Right hindlimb (tissue), 1 donor: ENCODE measurements around the gene MAGT1.
"Not testable (repeated sequence)": the region's sequence is repeated elsewhere in the genome, so short reads cannot be mapped to it uniquely, and the experiment has no call there.

Source experiments
- DNase-seq: peaks from one replicate; pipeline ENCODE4 v3.0.0-alpha.2; 2018

MAGT1 gene

DNA sequence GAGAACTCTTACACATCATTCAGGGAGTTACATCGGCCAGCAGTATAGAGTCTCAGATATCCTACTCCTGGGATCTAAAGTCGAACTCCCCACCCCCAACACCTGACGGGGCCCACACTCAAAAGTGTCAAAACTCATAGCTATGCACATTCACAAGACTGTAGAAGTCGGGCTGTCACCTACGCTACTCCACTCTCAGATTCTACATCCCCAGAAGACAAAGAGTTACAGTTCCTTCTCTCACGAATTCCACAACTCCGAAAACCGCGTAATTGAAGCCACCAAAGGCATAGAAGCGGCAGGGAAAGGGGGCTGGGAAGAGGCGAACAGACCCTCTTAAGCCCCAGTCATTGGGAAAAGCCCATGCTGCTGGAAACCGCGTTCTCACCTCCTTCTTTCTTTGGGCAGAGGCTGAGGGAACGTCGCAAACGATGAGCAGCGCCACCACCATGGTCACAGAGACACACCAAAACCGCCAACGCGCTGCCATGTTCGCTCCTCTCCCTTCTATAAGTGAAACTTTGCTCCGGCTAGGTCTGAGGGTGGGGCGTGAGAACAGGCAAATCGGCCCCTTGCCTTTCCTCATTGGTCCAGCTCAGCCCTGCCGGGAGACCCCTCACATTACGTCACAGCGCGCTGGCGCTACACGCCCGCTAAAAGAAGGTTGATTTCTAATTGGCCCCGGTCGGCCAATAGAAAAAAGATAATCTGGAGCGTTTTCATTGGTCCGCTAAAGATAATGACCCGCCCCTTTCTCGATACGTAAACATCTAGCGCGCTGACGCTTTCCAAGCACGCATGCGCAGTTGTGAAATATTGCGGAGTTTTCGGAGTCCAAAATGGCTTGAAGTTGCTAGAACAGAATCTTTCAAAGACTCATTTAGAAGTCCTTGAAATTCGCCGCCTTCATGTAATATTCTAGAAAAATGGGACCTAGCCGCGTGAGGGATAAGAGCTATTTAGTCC, at the start of gene MAGT1:
TSS of gene MAGT1 (minus strand) at position 515 of the 966 bp plus-strand sequence. CDS start at position 490, 25 bp downstream.
- DNase-seq = peak; percentile 96

DNA sequence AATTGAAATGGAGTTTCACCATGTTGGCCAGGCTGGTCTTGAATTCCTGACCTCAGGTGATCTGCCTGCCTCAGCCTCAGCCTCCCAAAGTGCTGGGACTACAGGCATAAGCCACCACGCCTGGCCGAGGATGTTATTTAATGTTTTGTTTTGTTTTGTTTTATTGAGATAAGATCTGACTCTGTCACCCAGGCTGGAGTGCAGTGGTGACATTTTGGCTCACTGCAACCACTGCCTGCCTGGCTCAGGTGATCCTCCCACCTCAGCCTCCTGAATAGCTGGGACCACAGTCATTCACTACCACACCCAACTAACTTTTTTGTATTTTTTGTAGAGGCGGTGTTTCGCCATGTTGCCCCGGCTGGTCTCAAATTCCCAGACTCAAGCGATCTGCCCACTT, 49.8 kb upstream of the MAGT1 start:
- DNase-seq = not testable (repeated sequence)

DNA sequence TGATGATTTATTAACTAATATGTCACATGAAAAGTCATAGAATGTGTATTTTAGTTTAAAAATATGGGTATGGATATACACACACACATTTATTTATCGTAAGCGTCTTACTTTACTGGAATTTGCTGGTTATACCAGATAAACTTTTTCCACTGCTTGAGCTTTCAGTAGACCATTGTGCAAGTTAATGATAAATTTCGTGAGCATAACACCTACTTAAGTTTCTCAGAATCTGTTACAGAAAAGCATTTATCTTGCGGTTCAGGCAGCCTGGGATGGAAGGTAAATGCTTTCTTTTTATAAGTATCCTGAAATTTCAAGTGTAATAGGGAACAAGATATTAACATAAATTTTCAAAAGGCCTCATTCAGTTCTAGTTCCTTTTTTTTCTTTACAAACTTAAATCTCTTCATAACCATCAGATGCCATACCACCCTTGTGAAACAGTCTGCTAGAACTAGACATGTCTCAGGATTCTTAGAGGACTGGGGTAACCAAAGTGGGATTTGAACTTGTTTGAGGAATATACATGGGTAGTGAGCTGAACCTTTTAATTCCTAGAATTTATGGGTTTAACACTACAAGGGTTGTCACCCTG, 42.9 kb upstream of the MAGT1 start:
- no peak for DNase-seq

DNA sequence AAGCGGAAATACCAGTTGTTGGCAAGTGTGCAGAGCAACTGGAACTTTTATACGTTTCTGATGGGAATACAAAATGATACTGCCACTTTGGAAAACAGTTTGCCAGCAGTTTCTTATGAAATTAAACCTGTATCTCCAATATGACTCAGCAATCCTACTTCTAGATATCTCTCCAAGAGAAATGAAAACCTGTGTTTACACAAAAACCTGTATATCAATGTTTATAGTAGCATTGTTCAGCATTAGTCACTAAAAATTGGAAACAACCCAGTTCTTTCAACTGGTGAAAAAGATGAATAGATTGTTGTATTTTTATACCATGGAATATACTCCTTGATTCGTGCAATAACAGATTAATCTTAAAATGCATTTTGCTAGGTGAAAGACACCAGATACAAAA, 42.1 kb upstream of the MAGT1 start:
- no peak for DNase-seq

DNA sequence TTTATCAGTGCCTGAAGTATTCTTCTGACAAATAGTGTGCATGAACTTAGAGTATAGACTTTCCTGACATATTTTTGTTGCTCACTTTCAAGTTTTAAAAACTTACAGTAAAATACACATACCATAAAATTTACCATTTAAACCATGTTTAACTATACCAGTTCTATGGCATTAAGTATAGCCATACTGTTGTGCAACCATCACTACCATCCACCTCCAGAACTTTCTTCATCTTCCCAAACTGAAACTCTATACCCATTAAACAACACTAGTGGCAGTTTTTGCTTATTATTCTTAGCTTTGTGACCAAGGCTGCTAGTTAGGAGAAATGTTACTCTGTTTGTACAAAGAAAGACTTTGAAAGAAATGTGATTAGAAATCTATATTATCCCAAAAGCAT, 41.1 kb upstream of the MAGT1 start:
- DNase-seq = no peak

DNA sequence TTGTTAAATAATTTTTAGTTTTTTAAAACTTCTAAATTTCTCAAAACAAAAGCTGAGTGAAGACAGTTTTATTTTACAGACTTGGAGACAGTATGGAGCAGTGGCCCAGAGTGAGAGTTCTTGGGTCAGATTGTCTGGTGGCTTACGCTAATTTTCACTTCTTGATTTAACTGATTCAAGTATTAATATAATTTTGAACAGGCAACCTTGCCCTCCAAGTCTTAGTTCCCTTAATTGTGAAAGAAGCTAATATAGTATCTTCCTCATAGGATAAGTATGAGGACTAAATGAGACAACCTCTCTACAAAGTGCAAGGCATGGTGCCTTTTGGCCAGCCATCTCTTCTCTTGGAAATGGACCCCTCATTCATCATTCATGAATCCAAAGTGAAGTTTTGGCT, 40.7 kb upstream of the MAGT1 start:
- no peak for DNase-seq

DNA sequence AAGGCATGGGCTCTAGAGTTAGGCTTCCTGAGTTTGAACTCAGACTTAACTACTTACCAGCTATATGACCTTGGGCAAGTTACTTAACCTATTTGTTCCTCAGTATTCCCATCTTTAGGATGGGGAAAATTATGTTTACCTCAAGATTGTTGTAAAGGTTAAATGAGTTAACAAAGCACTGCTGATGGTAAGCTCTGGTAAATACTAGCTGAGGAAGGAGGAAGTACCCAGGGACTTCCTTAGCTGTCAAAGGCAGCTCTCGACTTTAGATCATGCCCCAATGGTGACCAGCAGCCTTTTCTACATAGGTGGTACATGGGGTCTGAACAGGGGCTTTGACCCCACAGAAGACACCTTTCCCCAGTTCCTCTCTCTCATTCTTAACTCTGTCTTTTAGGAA, 35.3 kb upstream of the MAGT1 start:
- DNase-seq = no peak

DNA sequence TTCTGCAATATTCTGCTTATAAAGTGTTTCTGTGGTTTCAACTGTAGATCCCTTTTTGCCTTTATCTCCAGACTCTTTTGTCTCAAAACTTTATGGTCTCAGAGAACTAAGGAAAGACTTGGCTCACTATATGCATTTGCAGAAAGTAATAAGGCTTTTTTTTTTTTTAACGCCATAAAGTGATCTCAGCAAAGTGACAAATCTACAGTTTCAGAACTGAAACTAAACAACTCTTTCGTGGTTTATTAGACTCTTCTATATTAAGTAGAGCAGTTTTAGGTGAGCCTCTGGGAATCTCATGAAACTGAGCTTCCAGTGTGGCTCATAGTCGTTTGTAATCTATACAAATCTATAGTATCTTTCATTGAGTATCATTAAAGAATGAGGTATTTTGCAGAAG, 30.5 kb upstream of the MAGT1 start:
- no peak for DNase-seq

DNA sequence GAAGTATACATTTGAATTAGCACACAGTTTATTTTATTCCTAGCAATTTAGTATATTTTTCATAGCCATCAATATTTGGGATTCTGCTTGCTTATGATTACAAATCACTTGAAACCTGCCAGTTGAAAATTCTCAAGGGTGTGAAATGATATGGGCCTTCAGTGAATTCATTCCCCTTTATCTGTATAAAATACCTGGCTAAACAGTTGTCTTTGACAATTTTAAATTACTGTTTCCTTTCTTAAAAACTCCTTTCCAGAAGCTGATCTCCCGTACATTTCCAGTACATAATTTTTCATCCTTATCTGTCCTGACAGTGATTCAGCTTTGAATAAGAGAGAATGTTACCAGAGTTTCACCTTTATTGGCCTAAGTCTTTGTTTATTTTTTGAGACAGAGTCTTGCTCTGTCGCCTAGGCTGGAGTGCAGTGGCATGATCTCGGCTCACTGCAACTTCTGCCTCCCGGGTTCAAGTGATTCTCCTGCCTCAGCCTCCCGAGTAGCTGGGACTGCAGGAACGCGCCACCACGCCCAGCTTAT, 29.2 kb upstream of the MAGT1 start:
- no peak for DNase-seq

DNA sequence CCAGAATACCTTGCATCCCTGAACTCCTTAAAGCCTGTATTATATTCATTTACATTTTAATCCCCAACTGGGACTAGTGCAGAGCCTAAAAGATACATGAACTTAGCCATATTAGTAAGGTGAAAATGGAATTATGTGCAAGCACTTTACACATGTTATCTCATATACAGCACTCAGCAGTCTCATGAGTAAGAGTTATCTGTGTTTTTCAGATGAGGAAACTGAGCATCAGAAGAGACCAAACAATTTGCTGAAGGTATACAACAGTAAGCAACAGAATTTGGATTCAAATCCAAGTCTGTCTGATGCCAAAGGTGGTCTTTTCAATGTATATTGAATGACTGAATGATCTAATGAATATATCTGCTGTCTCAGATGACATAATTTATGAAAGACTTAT, 27.6 kb upstream of the MAGT1 start:
- no peak for DNase-seq

DNA sequence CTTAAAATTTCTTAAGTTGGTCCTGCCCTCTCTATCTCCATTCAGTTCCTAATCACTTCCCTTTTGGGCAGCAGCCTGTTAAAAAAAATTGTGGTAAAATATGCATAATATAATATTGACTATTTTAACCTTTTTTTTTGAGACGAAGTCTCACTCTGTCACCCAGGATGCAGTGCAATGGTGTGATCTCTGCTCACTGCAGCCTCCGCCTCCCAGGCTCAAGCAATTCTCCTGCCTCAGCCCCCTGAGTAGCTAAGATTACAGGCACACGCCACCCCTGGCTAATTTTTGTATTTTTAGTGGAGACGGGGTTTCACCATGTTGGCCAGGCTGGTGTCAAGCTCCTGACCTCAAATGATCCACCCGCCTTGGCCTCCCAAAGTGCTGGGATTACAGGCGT, 24.1 kb upstream of the MAGT1 start:
- DNase-seq = not testable (repeated sequence)

DNA sequence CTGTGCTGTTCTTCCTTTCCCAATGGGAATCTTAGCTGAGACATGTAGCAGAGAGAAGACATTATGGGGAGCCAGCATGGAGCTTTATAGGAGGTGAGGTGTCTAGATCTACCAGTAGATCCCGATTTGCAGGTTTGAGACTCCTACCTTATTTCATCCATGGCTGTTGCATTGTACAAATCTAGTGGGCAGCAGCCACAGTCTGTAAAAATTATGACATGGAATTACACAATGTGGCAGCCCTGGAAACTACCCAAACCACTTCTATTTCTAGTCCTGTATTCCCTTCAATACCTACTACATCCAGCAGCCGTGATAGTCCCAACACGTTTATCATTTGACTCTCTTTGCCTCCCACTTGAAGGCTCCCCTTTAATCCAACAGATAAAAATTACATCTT, 23.3 kb upstream of the MAGT1 start:
- no peak for DNase-seq

DNA sequence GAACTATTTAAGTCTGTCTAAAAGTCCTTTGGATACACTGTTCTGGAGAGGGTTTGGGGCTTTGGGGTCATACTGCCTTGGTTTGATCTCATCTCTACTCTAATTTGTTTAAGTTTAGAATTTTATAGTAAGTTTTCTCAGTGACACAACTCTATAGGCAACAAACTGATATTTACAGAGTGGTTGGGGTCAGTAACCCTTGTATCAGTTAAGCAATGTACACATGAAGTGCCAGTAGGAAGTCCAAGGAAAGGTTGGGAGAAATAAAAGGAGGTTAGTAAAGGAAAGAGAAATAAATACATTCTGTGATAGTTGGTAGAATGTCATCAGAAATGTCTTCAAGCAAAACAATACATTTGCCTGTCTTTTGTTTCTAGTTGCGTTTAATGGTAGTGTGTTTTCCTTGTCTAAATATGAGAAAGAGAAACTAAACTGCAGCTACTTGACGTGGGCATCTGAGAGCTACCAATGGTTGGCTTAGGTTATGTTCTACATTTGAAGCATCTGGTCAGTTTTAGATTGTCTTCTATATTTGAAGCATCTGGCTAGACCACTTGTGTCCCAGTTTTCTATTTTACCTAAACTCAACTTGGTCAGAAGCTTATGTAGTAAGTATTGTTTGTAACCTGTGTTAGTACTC, 22.2 kb upstream of the MAGT1 start:
- no peak for DNase-seq

DNA sequence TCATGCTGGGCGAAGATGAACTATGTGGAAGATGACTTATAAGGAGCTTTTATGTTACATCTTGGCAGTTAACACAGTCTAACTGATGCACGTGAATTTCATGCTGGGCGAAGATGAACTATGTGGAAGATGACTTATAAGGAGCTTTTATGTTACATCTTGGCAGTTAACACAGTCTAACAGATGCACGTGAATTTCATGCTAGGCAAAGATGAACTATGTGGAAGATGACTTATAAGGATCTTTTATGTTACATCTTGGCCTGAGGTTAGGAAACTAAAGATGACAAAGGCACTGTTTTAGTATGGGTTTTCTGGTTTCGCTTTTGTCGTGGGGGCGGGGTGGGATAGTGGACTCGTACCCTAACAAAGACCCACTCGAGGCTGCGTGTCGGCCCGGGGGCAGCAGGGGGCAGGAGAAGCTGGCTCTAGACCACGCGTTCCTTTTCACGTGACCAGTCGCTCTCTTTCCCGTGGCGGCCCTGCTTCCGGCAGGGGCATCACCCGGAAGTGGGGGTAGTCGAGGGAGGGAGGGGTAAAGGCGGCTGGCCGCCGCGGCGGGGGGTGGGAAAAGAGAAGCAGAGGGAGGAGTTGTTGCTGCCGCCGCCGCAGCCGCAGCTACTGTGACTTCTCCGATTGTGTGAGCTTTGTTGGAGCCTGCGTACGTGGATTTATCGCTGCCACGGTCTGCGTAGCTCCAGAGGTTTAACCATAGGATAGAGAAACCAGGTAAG, 15.0 kb upstream of the MAGT1 start, which contains the start of gene ATP7A:
TSS of gene ATP7A (plus strand) at position 586 of the 733 bp plus-strand sequence. CDS start 60,949 bp downstream, outside the sequence.
- peak; percentile 93 for DNase-seq

DNA sequence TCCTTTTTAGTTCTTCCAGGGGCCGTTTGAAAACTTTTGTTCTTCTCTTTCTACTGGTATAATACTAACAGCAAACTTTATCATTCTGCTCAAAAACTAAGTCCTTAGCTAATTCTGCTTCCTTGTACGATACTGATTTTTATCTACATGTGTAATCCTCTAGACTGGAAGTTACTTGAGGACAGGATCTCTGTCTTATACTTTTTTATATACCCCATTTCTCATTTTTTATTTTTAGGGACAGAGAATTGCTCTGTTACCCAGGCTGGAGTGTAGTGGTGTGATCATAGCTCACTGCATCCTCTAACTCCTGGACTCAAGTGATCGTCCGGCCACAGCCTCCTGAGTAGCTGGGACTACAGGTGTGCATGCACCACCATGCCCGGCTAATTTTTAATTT, 6.3 kb upstream of the MAGT1 start:
- DNase-seq = no peak

DNA sequence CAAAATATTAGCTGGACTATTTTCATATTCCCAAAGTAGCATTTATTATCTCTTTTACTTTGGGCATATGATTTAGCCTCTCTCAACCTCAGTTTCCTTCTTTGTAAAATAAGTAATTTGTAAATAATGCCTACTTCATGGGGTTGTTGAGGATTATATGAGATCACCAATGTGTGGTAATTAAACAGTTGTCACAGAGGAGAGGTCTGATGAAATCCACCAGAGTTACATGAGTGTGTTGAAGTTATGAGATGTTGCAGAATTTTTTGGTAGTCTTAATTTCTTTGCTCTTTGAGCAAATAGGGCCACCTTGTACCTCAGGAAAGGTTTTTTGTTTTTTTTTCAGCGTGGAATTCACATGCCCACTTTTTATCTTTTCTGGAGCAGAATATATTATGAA, 5.5 kb upstream of the MAGT1 start:
- DNase-seq = no peak

DNA sequence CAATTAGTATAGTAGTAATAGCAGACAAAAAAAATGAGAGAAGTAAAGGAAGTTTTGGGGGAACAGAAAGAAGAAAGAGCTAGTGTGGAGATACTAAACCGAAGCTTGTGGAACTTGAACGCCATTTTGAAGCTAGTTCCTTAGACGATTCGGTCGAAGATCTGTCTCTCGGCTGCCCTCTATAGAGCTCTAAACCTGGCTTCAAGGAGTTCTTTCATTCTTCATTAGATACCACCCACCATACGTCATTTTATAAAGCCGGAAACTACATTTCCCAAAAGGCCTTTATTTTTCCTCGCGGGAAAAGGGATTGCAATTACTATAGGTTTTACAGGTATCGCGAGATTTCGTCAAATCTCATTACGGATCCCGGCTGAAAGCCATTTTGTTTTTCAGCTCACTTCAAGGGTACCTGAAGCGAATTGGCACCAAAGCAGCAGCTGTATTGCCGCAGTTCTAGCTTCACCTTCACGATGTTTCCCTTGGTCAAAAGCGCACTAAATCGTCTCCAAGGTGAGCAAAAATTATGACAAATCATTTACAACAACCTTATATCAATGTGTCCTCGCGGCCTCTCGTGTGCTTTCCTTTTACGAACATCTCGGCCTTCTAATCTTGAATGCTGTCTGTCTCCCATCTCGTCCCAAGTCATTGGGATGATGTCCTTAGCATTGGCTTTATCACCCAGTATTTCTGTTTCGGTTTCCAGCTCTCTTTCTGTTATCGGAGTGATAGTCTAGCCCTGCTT, 4.0 kb upstream of the MAGT1 start, which contains the start of gene COX7B:
TSS of gene COX7B (plus strand) at position 388 of the 748 bp plus-strand sequence. CDS start at position 474, 86 bp downstream.
- peak; percentile 85 for DNase-seq

DNA sequence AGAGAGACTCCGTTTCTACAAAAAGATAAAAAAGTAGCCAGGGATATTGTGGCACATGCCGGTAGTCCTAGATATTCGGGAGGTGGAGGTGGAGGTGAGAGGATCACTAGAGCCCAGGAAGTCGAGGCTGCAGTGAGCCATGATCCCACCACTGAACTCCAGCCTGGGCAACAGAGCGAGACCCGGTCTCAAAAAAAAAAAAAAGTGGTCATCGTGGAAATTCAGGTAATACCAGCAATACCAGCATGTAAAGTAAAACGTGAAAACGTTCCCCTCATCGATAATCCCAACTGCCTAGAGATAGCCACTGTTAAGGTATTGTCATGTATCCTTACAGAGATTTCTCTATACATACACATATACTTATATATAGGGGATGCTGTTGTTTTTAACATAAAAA, 1.5 kb downstream of the MAGT1 start:
- DNase-seq = no peak

DNA sequence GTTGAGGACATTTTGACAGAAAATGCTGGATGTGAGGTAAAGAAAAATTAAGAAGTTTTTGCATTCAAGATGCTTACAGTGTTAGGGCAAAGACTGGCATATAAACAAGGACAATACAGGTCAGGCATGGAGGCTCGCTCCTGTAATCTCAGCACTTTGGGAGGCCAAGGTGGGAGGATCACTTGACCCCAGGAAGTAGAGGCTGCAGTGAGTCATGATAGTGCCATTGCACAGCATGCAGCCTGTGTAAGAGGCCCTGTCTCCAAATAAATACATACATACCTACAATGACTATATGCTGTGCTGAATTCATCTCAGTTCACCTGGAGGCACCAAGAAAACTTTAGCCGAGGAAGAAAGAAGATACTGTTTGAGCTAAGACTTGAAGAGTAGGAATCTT, 2.3 kb downstream of the MAGT1 start:
- no peak for DNase-seq

DNA sequence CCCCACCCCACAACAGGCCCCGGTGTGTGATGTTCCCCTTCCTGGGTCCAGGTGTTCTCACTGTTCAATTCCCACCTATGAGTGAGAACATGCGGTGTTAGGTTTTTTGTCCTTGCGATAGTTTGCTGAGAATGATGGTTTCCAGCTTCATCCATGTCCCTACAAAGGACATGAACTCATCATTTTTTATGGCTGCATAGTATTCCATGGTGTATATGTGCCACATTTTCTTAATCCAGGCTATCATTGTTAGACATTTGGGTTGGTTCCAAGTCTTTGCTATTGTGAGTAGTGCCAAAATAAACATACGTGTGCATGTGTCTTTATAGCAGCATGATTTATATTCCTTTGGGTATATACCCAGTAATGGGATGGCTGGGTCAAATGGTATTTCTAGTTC, 13.8 kb downstream of the MAGT1 start:
- not testable (repeated sequence) for DNase-seq

DNA sequence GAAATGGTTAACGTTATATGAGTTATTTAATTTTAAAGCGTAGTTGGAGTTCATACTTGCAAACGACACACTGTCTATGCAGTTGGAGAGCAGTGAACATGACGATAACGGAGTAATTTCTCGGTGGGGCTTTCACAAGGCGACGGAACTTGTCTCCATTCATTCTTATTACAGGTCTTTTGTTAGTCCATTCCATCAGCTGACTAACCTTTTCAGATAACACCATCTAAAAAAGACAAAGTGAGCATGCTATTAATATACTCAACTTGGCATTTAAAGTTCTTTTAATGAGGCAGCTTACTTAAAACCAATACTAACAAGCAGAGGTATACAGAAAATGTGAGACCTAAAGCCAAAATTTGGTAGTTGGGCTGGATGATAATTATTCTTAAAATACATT, 19.9 kb downstream of the MAGT1 start:
- no peak for DNase-seq

DNA sequence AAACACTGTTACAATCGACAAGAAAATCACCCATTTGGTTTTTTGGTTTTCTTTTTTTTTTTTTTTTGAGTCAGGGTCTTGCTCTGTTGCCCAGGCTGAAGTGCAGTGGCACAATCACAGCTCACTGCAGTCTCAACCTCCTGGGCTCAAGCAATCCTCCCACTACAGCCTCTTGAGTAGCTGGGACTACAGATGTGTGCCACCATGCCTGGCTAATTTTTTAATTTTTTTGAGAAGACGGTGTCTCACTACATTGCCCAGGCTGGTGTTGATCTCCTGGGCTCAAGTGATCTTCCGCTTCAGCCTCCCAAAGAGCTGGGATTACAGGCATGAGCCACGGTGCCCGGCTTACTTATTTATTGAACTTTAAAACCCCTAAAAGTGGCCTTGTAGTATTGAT, 63.7 kb downstream of the MAGT1 start:
- DNase-seq = not testable (repeated sequence)
